AG09319 (cell line): ENCODE results near the gene MESD.

Source experiments
- DNase-seq: peaks from one replicate; pipeline ENCODE4 v3.0.0-alpha.2; 2010; ENCODE audit warnings: low read depth; ENCODE audit errors: extremely low read depth
- CTCF ChIP-seq: IDR thresholded peaks from 2 replicates; pipeline ENCODE4 v1.5.1; 2011; ENCODE audit warnings: low read depth, mild to moderate bottlenecking, inconsistent platforms, low read length, moderate library complexity

Gene MESD

GRCh38 chr15:80926126-80926525, 63.5 kb downstream of the MESD start:
- no peak for DNase-seq
- no peak for TF ChIP-seq CTCF

- no peak for TF ChIP-seq CTCF
- no peak for DNase-seq
These were observed 64.0 kb downstream of the MESD start for GRCh38 chr15:80925597-80926059.

- no peak for DNase-seq
- no peak for TF ChIP-seq CTCF
These were observed 65.3 kb downstream of the MESD start for GRCh38 chr15:80924278-80924677.

- DNase-seq, result no peak
These were observed 66.0 kb downstream of the MESD start for GRCh38 chr15:80923668-80924067.

GRCh38 chr15:80921736-80922410, 67.7 kb downstream of the MESD start:
- DNase-seq, result no peak
- no peak for TF ChIP-seq CTCF

More at GRCh38 chr15:80923668-80924067, 66.0 kb downstream of the MESD start:
- TF ChIP-seq CTCF, result no peak

GRCh38 chr15:80920271-80920699, 69.3 kb downstream of the MESD start:
- TF ChIP-seq CTCF, result no peak
- no peak for DNase-seq

- no peak for DNase-seq
- no peak for TF ChIP-seq CTCF
These were observed 71.3 kb downstream of the MESD start for GRCh38 chr15:80918196-80918783.
